Stimulated activated CD8-positive, alpha-beta memory T cell treated with anti-CD3 and anti-CD28 coated beads, Interleukin-15, amount 100 ng/mL, for 4 hours (primary cell): ENCODE measurements around the gene SLC7A8.
A peak's percentile ranks its signal among the peaks of the same experiment; 100 is the strongest.

ENCODE experiments used
- DNase-seq, 2 donors: peaks; one replicate each; pipeline ENCODE4 v3.0.0-alpha.2; 2020; ENCODE audit warnings: low read depth in 2 of 2

SLC7A8 gene

DNA sequence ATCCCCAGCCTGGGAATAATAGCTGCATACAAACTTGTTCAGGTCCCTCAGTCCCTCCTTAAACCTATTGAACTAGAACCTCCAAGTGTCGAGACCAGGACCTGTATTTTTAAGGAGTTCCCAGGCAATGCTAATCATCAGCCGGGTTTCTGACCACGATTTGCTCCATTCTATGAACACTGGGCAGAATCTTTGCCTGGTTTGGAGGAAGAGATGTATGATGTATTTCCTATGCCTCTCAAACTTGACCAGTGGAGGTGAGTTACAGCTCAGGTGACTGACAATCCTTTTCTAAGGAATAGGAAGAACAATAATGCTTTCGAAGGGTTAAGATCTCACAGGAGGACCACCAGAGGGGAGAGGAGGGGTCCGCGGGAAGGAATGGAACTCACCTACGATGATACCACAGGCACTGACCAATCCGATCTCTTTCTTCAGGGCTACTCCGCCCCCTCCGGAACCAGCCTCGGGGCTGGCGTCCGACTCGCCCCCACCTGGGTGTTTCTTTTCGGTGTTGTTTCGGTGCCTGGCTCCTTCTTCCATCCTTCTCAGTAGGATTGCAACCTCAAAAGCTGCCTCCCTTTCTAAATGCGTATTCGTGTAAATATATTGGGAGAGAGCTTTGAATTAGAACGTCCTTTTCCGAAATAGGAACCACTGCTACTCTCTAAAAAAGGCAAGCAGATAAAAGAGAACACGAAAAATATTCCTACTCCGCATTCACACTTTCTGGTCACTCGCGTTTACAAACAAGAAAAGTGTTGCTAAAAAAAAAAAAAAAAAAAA lies 895 bp downstream of the SLC7A8 start:
- DNase-seq, result peak in 1 of 2 donors; percentile 8

- DNase-seq, result no peak
These were observed 1.5 kb downstream of the SLC7A8 start for GRCh38 chr14:23181946-23182345.

DNA sequence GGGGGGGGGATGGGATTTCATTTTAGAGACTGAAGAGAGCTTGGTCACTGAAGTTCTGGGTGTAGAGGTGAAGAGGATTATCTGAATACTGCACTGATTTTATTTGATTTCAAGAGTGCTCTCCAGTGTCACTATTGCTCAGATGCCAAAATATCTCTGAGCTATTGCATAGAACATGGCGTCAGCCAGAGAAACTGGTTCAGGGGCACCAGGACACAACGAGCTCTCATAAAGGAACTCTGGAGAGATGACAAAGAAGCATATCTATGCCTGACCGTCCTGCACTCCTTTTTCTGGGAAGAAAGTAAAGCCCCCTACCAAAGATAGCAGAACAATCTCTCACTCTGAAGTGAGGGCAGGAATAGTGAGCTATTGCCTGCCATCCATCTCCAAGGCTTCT lies 2.0 kb downstream of the SLC7A8 start:
- no peak for DNase-seq

DNA sequence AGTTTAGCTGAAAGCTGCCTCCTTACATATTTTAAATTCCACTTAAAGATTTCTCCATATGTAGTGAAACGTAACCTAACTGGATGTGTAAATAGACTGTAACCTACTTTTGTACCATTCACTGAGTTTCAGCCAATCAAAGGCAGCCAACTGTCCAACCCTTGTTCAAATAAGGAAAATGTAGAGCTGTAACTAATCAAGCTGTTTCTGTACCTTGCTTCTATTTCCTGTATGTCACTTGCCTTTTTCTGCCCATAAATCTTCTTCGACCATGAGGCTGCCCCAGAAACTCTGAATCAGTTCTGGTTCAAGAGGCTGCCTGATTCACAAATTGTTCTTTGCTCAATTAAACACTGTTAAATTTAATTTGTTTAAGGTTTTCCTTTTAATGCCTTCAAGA lies 6.3 kb downstream of the SLC7A8 start:
- no peak for DNase-seq

GRCh38 chr14:23175823-23176222 lies 7.6 kb downstream of the SLC7A8 start:
- DNase-seq, result no peak

- no peak for DNase-seq
These were observed 8.9 kb downstream of the SLC7A8 start for GRCh38 chr14:23174296-23175184.

- DNase-seq, result no peak
These were observed 9.7 kb downstream of the SLC7A8 start for GRCh38 chr14:23173796-23174195.

- no peak for DNase-seq
These were observed 10.4 kb downstream of the SLC7A8 start for GRCh38 chr14:23173031-23173430.

DNA sequence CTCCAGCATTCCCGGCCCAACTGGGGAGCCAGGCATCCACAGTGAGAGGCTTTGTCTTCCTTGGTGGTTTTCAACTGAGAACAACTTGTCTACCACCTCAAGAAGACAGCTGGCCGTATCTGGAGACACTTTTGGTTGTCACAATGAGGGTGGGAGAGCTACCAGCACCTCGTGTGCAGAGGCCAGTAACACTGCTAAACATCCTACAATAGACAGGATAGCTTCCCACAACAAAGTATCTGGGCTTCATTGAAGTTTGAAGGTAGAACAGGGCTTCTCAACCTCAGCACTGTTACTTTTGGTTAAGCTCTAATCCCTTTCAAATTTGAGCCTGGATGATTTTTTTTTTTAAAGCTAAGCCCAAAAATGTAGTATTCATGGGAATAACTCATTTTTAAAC lies 10.9 kb downstream of the SLC7A8 start:
- no peak for DNase-seq

- no peak for DNase-seq
These were observed 11.4 kb downstream of the SLC7A8 start for GRCh38 chr14:23172096-23172495.

DNA sequence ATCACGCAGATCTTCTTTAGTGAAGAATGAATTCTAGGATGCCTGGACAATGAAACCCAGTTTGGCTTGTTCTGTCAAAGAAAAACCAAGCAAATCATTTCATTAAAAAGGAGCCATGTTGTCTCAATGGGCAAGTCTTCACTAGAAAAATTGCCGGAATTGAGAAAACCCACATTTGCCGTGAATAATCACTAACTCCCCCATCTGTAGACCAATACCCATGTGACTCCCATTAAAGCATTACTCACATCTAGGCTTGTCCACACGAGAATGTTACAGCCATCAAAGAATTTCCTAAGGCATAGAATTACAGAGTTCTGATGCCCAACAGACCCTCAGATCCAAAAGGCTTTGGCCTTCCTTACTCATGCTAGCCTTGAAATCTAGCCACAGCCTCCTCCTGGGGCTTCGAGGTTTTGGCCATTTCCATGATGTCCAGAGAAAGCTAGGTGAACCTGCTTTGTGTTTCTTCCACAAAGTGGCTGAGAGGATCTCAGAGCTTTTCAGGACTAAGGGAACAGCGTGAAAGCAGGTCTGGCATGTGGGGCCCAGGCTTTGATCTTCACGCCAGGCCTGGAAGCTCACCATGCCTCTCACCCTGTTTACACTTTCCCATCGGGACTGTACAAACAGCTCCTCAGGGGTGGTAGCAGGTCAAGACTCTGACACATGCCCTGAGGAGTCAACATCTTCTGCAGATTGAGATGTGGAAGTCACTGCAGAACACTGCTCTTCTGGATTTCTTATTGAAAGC lies 12.1 kb downstream of the SLC7A8 start:
- DNase-seq, result no peak

DNA sequence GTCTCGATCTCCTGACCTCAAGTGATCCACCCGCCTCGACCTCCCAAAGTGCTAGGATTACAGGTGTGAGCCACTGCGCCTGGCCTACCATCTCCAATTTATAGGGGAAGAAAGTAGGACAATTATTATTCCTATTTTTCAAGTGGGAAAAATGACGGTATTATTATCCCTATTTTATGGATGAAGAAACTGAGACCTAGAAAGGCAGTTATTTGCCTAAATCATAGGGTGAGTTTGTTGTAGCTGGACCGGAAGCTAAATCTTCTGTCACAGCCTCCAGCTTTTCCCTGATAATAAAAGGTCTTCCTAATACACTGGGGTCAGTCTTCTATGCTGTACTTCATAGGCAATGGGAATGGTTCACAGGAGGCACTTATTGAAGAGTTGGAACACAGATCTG lies 13.8 kb downstream of the SLC7A8 start:
- DNase-seq, result no peak

GRCh38 chr14:23168246-23168645 lies 15.2 kb downstream of the SLC7A8 start:
- no peak for DNase-seq

- DNase-seq, result no peak
These were observed 16.2 kb downstream of the SLC7A8 start for GRCh38 chr14:23167116-23167847.

GRCh38 chr14:23164949-23165348 lies 18.5 kb downstream of the SLC7A8 start:
- DNase-seq, result no peak

- no peak for DNase-seq
These were observed 19.2 kb downstream of the SLC7A8 start for GRCh38 chr14:23164250-23164649.

DNA sequence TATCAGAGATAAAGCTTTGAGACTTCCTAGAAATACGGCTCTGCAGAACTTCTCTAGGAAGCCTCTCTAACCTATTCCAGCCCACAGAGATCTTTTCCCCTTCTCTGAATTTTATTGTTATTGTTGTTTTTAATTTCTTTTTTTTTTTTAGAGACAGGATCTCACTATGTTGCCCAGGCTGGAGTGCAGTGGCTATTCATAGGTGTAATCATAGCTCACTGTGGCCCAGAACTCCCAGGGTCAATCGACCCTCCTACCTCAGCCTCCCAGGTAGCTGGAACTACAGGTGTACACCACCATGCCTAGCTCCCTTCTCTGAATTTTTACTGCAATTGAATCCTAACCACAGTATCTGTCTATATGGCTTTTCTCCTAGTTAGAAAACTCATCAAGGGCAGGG lies 19.6 kb downstream of the SLC7A8 start:
- DNase-seq, result no peak

DNA sequence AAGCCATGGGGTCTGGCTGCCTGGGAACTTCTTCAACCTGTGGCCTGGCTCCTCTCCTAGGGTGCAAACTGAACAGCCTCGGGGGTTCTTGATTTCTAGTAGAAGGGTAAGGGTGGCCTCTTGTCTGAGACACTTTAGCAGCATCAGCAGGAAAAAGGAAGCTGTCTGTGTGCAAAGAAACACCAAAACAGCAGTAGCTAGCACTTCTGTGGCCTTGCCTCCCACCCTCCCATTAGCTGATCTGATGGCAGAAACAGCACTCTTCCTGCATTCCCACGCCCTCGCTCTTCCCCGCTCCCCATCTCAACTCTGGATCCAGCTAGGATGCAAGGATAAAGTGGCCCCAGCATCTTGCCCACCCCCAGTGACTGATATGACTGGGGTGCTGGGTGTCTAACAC lies 20.7 kb downstream of the SLC7A8 start:
- DNase-seq, result no peak

DNA sequence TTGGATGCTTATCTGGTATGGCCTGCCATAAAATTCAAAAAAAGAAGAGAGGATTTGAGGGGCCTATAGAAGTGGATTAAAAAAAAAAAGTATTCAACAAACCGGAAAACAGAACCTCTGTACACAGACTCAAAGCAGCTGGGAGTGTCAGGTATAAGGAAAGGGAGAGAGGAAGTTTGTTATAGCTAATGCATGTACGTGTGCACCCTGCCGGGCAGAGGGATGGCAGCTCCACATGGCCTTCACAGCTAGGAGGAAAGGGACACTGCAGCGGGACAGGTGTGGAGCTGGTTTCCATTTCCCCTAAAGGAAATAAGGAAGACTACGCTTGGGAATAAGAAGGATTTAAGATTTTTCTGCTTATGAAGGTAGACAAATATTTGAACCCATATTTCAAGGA lies 21.5 kb downstream of the SLC7A8 start:
- no peak for DNase-seq

- no peak for DNase-seq
These were observed 22.4 kb downstream of the SLC7A8 start for GRCh38 chr14:23160924-23161522.

GRCh38 chr14:23159532-23159931 lies 23.9 kb downstream of the SLC7A8 start:
- no peak for DNase-seq
